COLO668 (cell line): ENCODE results near the gene ANKRD44.

ENCODE experiments used
- DNase-seq: peaks from one replicate; lab custom pipeline; 2025; ENCODE audit not compliant: unreplicated experiment; lab: John Stamatoyannopoulos, UW

Gene ANKRD44

GRCh38 chr2:197264332-197264731 lies 46.2 kb downstream of the ANKRD44 start:
- DNase-seq: no peak

- DNase-seq: peak; percentile 58
These were observed 47.5 kb downstream of the ANKRD44 start for GRCh38 chr2:197263077-197263476.

GRCh38 chr2:197261808-197262226 lies 48.8 kb downstream of the ANKRD44 start:
- DNase-seq: no peak

GRCh38 chr2:197259470-197259999 lies 51.0 kb downstream of the ANKRD44 start:
- DNase-seq: no peak

DNA sequence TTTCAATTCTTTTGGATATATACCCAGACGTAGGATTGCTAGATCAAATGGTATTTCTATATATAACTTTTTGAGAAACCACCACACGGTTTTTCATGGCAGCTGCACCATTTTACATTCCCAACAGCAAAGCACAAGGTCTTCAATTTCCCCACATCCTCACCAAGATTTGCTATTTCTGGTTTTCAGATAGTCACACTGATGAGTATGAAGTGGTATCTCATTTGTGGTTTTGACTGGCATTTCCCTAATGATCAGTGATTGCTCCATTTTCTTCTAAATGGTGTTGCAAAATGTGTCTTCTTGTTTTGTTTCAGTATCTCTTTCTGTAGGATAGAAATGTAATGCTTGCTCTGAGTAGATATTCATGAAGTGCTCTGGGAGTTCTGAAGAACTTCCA lies 52.0 kb downstream of the ANKRD44 start:
- no peak for DNase-seq

- no peak for DNase-seq
These were observed 53.9 kb downstream of the ANKRD44 start for GRCh38 chr2:197256547-197257170.

DNA sequence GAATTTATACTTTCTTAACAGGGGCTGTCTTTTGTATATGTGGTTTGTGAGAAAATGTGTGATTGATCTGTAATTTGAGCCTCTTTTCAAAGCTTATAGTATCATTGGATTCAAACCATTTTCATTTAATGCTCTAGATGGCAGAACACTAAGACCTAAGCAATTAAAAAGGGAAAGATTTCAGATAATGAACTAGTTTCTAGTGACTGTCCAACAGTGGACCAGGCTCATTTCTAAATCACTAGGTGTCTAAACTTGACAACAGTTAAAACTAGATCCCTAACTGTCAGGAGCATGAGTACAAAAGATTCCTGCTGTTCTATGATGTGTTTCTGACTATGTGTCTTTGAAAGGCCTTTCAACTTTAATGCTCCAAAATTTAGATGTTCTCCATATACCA lies 54.6 kb downstream of the ANKRD44 start:
- DNase-seq: no peak

DNA sequence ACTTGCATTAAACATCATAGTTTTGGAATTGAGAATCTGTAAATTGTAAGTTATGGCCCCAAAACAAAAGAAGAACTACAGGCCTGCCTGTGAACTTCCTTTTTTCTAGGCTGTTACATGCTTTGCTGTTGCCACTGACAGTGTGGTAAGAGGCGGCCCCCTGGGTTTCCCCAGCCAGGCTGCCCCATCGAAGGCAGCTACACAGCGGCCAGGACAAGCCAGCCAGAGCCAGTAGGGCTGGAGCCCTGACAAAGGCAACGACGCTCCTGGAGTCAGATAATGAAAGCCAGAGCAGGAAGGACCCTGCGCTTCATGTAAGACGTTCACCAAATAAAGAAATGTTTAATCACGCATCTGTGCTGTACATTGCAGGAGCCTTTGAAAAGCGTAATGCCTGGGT lies 55.0 kb downstream of the ANKRD44 start:
- DNase-seq: no peak

DNA sequence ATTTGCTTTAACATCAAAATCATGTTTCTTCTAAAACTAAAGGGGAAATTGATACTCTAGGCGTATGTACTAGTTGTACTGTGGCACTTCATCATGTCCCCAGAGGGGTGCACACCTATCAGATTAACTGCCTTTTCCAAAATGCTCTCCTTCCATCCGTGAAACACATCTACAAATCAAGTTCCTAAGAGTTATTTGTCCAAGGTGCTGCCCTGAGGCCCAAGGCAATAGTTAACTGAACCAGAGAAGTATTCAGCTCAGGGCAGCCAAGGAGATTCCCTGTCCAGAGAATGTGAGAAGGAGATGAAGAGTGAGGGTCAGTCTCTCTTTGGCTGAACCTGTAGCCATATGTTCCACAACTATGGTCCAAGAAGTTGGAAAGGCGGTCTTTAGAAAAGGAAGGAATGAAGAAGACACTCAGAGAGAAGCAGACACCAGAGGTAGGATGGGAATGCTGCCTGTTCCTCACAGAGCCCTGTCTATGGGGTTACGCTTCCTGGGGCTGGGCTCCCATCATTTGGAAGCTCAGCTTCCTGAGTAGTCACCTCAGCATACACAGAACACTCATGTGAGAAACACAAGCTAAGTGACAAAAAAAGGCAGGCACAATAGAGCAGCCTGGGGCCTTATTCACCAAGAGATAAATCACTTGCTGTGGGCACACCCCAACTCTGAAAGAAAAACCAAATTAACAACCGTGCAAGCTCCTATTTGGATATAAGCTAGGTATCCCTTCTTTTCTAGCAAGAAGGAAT lies 55.6 kb downstream of the ANKRD44 start:
- no peak for DNase-seq

DNA sequence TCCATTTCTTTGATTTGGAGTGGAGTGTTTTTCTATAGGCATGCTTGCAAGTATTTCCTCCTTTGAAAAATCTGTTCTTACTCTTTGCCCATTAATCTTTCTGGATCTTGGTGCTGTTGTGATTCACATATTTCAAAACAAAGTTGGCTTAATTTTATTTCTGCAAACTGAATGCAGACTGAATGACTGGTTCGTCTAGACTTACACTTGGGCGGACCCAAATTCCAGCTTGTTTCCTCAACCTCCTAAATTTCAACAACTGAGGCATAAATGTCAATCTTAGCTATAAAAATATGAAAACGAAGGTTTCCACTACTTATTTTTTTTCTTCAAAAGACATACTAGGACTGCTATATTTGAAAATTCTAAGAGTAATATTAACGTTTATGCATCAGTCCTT lies 59.0 kb downstream of the ANKRD44 start:
- no peak for DNase-seq

DNA sequence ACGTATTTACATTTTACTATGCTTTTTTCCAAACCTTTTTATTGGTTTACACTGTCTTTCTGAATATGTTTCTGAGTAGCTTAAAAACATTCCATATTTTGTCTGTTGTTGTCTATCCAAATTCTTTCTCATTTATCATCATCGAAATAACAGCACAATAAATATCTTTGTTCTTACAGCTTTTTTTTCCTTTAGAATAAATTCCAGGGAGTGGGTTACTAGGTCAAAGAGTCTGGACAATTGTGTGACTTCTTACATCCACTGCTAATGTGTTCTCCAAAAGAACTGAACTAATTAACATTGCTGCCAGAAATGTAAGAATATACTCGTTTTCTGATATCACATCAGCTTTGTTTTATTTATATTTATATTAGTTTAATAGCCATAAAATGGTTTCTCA lies 59.4 kb downstream of the ANKRD44 start:
- DNase-seq: no peak

DNA sequence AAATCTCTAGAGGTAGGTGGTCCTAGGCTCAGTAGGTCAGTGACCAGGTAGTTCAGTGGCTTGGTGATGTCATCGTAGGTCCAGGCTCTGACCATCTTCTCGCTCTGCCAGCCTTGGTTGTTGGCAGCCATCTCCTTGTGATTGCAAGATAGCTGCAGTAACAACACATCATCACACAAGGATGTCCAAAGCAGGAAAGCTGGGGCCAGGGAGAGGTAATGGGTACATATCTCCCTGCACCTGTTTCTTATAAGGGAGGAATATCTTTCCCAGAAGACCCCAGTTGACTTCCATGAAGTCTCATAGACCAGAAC lies 60.5 kb downstream of the ANKRD44 start:
- DNase-seq: no peak

- DNase-seq: no peak
These were observed 61.0 kb downstream of the ANKRD44 start for GRCh38 chr2:197249381-197250083.

- DNase-seq: no peak
These were observed 62.0 kb downstream of the ANKRD44 start for GRCh38 chr2:197248623-197249022.

DNA sequence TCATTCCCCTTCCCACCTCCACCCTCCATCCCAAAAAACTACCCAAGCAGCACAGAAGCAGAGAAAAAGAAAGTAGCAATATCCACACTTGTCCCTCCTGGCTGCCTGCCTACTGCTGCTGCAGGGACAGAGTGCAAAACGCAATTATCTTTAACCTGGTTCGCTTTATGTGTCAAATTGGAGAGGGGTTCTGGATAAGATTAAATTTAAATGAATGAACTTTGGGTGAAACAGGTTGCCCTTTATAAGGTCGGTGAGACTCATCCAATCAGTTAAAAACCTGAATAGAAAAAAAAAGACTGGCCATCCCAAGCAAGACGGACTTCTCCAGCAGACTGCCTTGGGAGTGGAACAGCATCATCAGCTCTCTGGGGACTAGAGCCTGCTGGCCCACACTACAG lies 62.6 kb downstream of the ANKRD44 start:
- DNase-seq: no peak

GRCh38 chr2:197247083-197247482 lies 63.5 kb downstream of the ANKRD44 start:
- DNase-seq: no peak

GRCh38 chr2:197245829-197246804 lies 64.5 kb downstream of the ANKRD44 start:
- no peak for DNase-seq

DNA sequence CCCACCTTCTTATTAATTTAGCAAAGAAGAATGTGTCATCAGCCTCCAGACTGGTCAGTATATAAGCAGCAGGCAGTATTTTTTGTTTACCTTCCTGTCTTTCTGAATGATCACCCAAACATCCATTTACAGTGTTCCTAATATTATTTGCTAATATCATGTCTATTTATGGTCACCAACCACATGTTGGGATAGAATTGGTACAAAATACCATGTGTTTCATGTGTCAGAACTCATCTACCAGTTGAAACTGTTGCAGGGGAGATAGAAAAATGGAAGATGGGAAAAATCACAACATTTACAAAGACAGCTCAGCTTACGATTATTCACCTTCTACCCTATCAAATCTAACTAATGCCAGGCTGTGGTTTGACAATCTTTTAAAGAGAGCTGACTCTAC lies 66.2 kb downstream of the ANKRD44 start:
- no peak for DNase-seq

DNA sequence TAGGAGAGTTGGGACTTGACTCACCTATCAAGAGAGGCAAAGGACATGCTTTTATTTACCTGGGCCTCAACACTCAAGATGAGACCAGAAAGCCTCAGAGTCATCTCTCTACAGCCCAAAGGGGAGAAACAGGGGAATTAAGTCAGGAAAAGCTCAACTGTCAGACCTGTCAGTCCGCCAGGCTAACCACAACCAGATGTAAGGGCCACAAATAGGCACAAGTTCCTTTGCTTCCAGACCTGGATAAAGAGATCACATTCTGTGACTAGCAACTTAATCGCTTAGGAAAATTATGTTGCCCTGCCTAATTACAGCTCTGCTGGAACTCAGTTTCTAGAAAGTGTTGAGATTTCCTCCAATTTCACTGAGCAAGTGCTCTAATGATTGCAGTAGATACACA lies 67.9 kb downstream of the ANKRD44 start:
- DNase-seq: no peak

- no peak for DNase-seq
These were observed 69.0 kb downstream of the ANKRD44 start for GRCh38 chr2:197241596-197241995.

DNA sequence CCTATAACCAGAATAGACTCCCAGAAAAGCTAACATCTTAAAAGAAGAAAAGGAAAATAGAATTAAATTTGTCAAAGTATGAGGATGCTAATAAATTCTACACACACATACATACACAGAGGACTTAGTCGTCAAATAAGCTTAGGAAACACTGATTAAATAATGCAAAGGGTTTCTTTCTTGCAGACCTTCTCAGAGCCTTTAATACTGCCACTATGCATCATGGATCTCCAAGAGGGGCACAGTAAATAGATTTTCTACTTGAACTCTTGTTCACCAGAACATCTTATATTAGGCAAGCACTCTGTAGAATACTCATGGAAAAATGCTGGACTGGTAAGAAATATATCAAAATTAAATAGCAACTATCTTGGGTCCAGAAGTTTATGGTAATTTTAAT lies 69.4 kb downstream of the ANKRD44 start:
- no peak for DNase-seq
